GM19240 (cell line): ENCODE measurements around the gene SP3.

ENCODE experiments used
- DNase-seq: peaks from one replicate; pipeline ENCODE4 v3.0.0; 2011; ENCODE audit warnings: low spot score; ENCODE audit not compliant: insufficient read length

Gene SP3

GRCh38 chr2:173997269-173997668 is 32.1 kb upstream of the SP3 start:
- peak; percentile 48 for DNase-seq

- no peak for DNase-seq
Observed at GRCh38 chr2:173996766-173997165, 31.6 kb upstream of the SP3 start.

- no peak for DNase-seq
Observed at GRCh38 chr2:173993459-173993858, 28.3 kb upstream of the SP3 start.

- no peak for DNase-seq
Observed at GRCh38 chr2:173991856-173992588, 26.8 kb upstream of the SP3 start.

GRCh38 chr2:173990970-173991819 is 26.0 kb upstream of the SP3 start:
- no peak for DNase-seq

- no peak for DNase-seq
Observed at GRCh38 chr2:173990245-173990644, 25.1 kb upstream of the SP3 start.

GRCh38 chr2:173989884-173990215 is 24.7 kb upstream of the SP3 start:
- no peak for DNase-seq

GRCh38 chr2:173989160-173989883 is 24.1 kb upstream of the SP3 start:
- no peak for DNase-seq

- no peak for DNase-seq
Observed at GRCh38 chr2:173986805-173987204, 21.6 kb upstream of the SP3 start.

GRCh38 chr2:173985605-173985992 is 20.4 kb upstream of the SP3 start:
- DNase-seq = no peak

- DNase-seq = no peak
Observed at GRCh38 chr2:173984866-173985604, 19.9 kb upstream of the SP3 start.

- no peak for DNase-seq
Observed at GRCh38 chr2:173983391-173983871, 18.3 kb upstream of the SP3 start.

- DNase-seq = no peak
Observed at GRCh38 chr2:173982918-173983317, 17.7 kb upstream of the SP3 start.

GRCh38 chr2:173982182-173982714 is 17.1 kb upstream of the SP3 start:
- DNase-seq = no peak

- no peak for DNase-seq
Observed at GRCh38 chr2:173981520-173981919, 16.3 kb upstream of the SP3 start.

GRCh38 chr2:173979751-173980351 is 14.7 kb upstream of the SP3 start:
- no peak for DNase-seq

GRCh38 chr2:173978447-173978846 is 13.3 kb upstream of the SP3 start:
- DNase-seq = no peak

- DNase-seq = no peak
Observed at GRCh38 chr2:173972636-173973035, 7.5 kb upstream of the SP3 start.

GRCh38 chr2:173972165-173972564 is 7.0 kb upstream of the SP3 start:
- no peak for DNase-seq

- no peak for DNase-seq
Observed at GRCh38 chr2:173970516-173970924, 5.3 kb upstream of the SP3 start.

- no peak for DNase-seq
Observed at GRCh38 chr2:173969886-173970285, 4.7 kb upstream of the SP3 start.
